Left lung (tissue), 10 donors: ENCODE measurements around the gene COL6A5. TPM values are rescaled to one million over a fixed set of nuclear protein-coding genes. Genes with fewer than 3 reads are reported as not detected.

Experiments
- ATAC-seq: fragments of 200-7000 bp; cut with Tn5 transposase; one replicate; pipeline ENCODE4 v1.9.1; 2020; ENCODE audit warnings: moderate library complexity
- DNase-seq, 4 donors: peaks; one replicate each; pipeline ENCODE4 v3.0.0-alpha.2; 2013 to 2020
- H3K27ac ChIP-seq, 2 donors: fragments of 200-600 bp; sonication (generic) in 1 of 2; one replicate each; pipeline versions ENCODE4 v1.5.0 to v1.8.0; 2020 to 2021
- H3K27me3 ChIP-seq, 2 donors: fragments of 200-600 bp; sonication (generic) in 1 of 2; one replicate each; pipeline versions ENCODE4 v1.5.0 to v1.8.0; 2020 to 2021
- H3K36me3 ChIP-seq, 2 donors: fragments of 200-600 bp; sonication (generic) in 1 of 2; one replicate each; pipeline versions ENCODE4 v1.5.0 to v1.8.0; 2020 to 2021
- H3K4me1 ChIP-seq, 2 donors: fragments of 200-600 bp; one replicate each; pipeline ENCODE4 v1.8.0; 2021
- H3K4me3 ChIP-seq, 2 donors: fragments of 200-600 bp; sonication (generic) in 1 of 2; one replicate each; pipeline versions ENCODE4 v1.5.0 to v1.8.0; 2020 to 2021; ENCODE audit warnings: mild to moderate bottlenecking in 1 of 2
- H3K9me3 ChIP-seq, 2 donors: fragments of 200-600 bp; sonication (generic) in 1 of 2; one replicate each; pipeline versions ENCODE4 v1.5.0 to v1.8.0; 2020 to 2021
- intact Hi-C, 2 donors: fragments of 100-400 bp; cut with DNase I; formaldehyde crosslinking; loops; one replicate each; pipeline versions ENCODE4 v1.11.2 to v1.14.2; 2022
- polyA plus RNA-seq, 6 donors: library from polyadenylated mRNA; unstranded; fragments of 120-200 nt; gene quantifications; one replicate each; pipeline ENCODE4 v1.2.1, GENCODE V29; 2013; ENCODE audit not compliant: insufficient read length in 6 of 6
- total RNA-seq, 2 donors: library from RNA; stranded (reverse); fragmentation: NEBNext Ultra II Directional; extraction: Animal tissue kit (Norgen Biotek cat#: 25700); gene quantifications; one replicate each; pipeline ENCODE4 v1.2.1, GENCODE V29; 2021
- TF ChIP-seq, protein P1 (sequence below), 2 donors: fragments of 200-600 bp; sonication (generic) in 1 of 2; IDR thresholded peaks; one replicate each; pipeline versions ENCODE4 v1.5.0 to v1.8.0; 2021; ENCODE audit warnings: antibody characterized with exemption in 2 of 2
- donor health status: DM: no; HTN: yes; CAD: no.
- donor health status: DM: no; HTN: no; CAD: no.

Gene COL6A5
- total and polyA plus RNA-seq, 8 donors = 0.93 to 7.9 (median 2.8) TPM

DNA sequence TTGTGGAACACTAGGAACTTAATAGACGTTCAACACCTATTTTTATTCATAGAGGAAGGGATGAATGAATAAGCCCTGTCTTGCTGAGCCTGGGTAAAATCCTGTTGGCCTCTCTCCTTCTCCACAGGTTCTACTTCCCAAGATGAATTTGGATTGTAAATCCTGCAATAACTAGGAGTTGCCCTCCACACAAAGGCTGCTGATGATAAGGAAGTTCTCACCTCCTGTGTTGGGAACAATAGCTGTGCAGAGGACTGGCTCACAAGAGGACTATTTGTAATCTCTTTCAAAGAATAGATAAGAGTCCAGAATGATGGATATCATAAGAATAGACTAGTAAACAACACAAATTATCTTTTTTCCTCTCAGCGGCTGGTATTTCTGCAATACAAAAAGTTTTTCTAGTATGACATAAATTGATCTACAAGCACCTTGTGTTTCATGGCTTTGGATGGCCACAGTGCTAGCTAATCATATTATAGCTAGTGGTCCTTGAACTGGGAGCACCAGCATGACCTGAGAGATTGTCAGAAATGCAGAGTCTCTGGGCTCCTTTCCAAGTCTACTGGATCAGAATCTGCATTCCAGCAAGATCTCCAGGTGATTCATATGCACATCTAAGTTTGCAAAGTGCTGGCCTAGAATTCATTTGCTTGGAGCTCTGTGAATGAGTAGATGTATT is 143.4 kb downstream of the COL6A5 start:
- Histone ChIP-seq H3K4me1 (no peaks in the 10 kb centered on the region), H3K4me3 (no peak overlapping the region), H3K36me3 (no peaks in the 10 kb centered on the region), H3K27ac (no peak overlapping the region), H3K9me3 (no peaks in the 10 kb centered on the region), H3K27me3 (no peaks in the 10 kb centered on the region)
- ATAC-seq (no peak), DNase-seq (no peak)
- TF ChIP-seq, protein P1, sequence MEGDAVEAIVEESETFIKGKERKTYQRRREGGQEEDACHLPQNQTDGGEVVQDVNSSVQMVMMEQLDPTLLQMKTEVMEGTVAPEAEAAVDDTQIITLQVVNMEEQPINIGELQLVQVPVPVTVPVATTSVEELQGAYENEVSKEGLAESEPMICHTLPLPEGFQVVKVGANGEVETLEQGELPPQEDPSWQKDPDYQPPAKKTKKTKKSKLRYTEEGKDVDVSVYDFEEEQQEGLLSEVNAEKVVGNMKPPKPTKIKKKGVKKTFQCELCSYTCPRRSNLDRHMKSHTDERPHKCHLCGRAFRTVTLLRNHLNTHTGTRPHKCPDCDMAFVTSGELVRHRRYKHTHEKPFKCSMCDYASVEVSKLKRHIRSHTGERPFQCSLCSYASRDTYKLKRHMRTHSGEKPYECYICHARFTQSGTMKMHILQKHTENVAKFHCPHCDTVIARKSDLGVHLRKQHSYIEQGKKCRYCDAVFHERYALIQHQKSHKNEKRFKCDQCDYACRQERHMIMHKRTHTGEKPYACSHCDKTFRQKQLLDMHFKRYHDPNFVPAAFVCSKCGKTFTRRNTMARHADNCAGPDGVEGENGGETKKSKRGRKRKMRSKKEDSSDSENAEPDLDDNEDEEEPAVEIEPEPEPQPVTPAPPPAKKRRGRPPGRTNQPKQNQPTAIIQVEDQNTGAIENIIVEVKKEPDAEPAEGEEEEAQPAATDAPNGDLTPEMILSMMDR (IDR thresholded peaks at IDR 0.05) = no peak
- intact Hi-C loops = no loop called here

DNA sequence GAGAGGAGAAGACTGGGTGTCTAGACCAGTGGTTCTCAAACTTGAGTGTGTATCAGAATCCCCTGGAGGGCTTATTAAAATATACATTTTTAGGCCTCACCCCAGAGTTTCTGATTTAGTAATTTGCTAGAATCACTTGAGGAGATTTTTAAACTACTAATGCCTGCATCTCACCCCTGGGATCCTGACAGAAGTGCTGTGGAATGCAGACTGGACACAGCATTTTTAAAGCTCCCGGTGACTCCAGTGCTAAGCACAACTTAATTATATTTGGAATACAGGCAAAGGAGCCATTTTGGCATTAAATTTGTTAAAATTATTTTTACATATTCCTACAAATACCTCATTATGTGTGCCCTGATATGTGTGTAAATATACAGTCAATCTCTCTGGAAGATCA is 144.8 kb downstream of the COL6A5 start:
- Histone ChIP-seq H3K27me3 (no peaks in the 10 kb centered on the region), H3K4me1 (no peaks in the 10 kb centered on the region), H3K9me3 (no peaks in the 10 kb centered on the region), H3K36me3 (no peaks in the 10 kb centered on the region), H3K4me3 (no peak overlapping the region), H3K27ac (no peak overlapping the region)
- TF ChIP-seq, protein P1 (IDR thresholded peaks at IDR 0.05) = no peak
- ATAC-seq = no peak
- intact Hi-C loops = no loop called here
- DNase-seq = no peak

DNA sequence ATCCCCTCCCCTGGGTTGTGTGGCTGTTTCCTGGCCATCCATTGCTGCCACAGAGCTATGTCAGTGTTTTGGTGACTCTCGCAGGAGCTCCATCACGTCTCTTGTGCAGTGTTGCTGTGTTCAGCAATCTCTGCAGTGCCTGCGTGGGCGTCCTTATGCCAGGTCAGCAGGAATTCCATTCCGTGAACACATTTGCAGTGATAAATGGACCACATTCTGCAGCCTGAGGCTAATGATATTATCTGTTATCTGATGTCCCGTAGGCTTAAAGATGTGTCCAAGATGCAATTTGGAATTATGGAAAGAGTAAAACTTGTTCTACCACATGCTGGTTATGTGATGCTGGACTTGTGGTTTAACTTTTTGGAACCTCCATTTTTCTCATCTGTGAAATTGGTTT is 146.0 kb downstream of the COL6A5 start:
- TF ChIP-seq, protein P1 (IDR thresholded peaks at IDR 0.05) = no peak
- H3K36me3 ChIP-seq = no peaks in the 10 kb centered on the region
- no peaks in the 10 kb centered on the region for H3K27me3 ChIP-seq
- H3K27ac ChIP-seq = no peak overlapping the region
- intact Hi-C loops = no loop called here
- ATAC-seq = no peak
- no peaks in the 10 kb centered on the region for H3K4me1 ChIP-seq
- no peak for DNase-seq
- H3K9me3 ChIP-seq = no peaks in the 10 kb centered on the region
- H3K4me3 ChIP-seq = no peak overlapping the region

DNA sequence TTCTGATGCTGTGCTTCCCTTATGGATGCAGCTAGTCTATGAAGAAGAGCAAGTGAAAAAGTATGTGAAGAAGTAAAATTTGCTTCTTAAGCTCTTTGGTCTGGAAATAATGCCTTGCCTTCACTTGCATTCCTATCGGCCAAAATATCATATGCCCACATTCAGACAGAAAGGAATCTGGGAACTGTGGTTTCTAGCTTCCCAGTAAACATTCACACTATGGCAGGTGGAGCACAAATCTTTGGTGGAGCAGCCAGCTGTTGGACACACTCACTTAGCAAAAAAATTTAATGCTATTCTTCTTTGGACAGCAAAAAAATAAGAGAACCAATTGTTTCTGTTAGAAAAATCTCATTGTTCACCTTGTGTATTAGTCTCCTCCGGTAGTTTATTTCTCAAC is 159.2 kb downstream of the COL6A5 start:
- H3K27ac ChIP-seq = no peak overlapping the region
- ATAC-seq (no peak), DNase-seq (no peak)
- no peaks in the 10 kb centered on the region for H3K4me1 ChIP-seq
- TF ChIP-seq, protein P1 (IDR thresholded peaks at IDR 0.05) = no peak
- H3K9me3 ChIP-seq = no peaks in the 10 kb centered on the region
- intact Hi-C loops = no loop called here
- no peaks in the 10 kb centered on the region for H3K27me3 ChIP-seq
- H3K36me3 ChIP-seq = no peaks in the 10 kb centered on the region
- no peak overlapping the region for H3K4me3 ChIP-seq

DNA sequence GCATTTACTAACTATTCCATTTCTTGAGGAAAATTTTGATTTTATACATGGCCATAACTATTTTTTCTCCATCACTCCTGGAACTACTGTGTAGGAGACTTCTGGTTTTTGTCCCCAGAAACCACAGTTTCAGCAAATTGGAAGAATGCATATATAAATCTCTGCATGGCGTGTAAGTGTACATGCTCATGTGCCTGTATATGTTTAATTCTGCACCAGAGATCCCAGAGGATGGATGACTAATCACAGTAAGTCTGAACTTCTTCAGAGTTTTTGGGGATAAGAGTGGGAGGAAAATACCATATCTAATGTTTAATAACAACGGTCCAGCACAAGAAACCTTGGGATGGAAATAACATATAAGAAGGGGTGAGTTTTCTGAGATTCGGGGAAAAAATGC is 160.6 kb downstream of the COL6A5 start:
- Histone ChIP-seq H3K27me3 (no peaks in the 10 kb centered on the region), H3K36me3 (no peaks in the 10 kb centered on the region), H3K4me1 (no peaks in the 10 kb centered on the region), H3K4me3 (no peak overlapping the region), H3K9me3 (no peaks in the 10 kb centered on the region), H3K27ac (no peak overlapping the region)
- intact Hi-C loops = no loop called here
- TF ChIP-seq, protein P1 (IDR thresholded peaks at IDR 0.05) = no peak
- DNase-seq (no peak), ATAC-seq (no peak)
